ENCODE results near the gene RNF208. TPM values are rescaled to one million over a fixed set of nuclear protein-coding genes. Genes with fewer than 3 reads are reported as not detected.

RNF208 gene
- total and polyA plus RNA-seq, 2 donors (not counting 1 experiment from before 2014, with no cell fraction given), result 0.14 to 0.33 TPM

DNA sequence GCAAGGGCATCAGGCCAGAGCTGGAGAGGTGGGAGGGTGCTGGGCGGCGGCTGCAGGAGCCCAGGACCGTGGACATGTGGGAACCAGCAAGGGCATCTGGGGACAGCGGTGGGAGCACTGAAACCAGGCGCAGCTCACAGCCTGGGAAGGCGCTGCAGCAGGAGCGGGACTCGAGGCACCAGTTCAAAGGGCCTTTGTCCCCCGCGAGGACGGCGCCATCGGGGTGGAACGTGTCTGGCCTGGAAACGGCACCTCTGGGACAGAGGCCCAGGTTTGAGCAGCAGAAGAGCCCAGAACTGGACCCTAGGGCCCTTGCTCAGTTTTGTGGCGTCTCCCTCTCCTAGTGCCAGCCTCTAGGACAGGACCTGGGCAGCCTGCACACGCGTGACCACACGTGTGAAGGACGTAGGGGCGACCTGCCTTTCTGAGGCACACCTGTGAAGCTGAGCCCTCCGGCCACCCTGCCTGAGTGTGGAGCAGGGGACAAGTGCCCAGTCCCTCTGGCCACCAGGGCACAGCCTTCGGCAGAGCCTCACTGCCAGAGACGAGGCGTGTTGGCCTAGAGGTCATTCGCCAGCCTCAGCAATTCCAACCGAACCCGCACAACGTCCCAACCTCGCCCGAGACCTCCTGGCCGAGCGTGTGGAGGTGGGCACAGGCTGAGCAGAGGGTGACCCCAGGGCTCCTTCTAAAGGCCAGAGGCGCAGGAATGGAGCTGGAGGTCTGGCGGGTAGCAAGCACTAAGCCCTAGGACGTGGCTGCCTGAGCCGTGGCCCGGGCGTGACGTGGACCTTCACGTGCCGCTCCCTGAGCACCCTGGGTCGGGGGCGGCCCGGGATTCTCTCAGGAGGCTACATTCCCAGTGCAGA is 48.0 kb downstream of the RNF208 start:
- DNase-seq (ENCODE audit: low read depth in 2 of 2), result no peak
- Histone ChIP-seq H2AFZ (ENCODE audit: low read length) (no peak overlapping the region), H3K36me3 (ENCODE audit: control insufficient read depth, insufficient read depth, low read length) (peaks cover 3% of the 10 kb centered on the region), H3K27ac (ENCODE audit: insufficient read depth, low read length) (no peak overlapping the region), H3K4me2 (ENCODE audit: extremely low read depth, insufficient read depth, low read length) (no peak overlapping the region), H3K9me3 (ENCODE audit: control insufficient read depth, insufficient read depth, low read depth, low read length) (no peaks in the 10 kb centered on the region), H3K4me1 (ENCODE audit: control insufficient read depth, extremely low read depth, insufficient read depth, low read length) (peaks cover 2% of the 10 kb centered on the region), H3K4me3 (replicated peaks in 1 of 4; ENCODE audit: control extremely low read depth in 1 of 4, insufficient read depth in 1 of 4, low read depth in 3 of 4, low read length in 4 of 4) (no peak overlapping the region), H3K9ac (ENCODE audit: insufficient read depth, low read length) (no peak overlapping the region), H4K20me1 (ENCODE audit: control insufficient read depth, extremely low read depth, insufficient read depth, low read length) (no peaks in the 10 kb centered on the region), H3K79me2 (ENCODE audit: control insufficient read depth, insufficient read depth, low read length) (no peaks in the 10 kb centered on the region), H3K27me3 (ENCODE audit: control insufficient read depth, insufficient read depth, low read length) (peaks cover 17% of the 10 kb centered on the region)
- TF ChIP-seq, protein P1, sequence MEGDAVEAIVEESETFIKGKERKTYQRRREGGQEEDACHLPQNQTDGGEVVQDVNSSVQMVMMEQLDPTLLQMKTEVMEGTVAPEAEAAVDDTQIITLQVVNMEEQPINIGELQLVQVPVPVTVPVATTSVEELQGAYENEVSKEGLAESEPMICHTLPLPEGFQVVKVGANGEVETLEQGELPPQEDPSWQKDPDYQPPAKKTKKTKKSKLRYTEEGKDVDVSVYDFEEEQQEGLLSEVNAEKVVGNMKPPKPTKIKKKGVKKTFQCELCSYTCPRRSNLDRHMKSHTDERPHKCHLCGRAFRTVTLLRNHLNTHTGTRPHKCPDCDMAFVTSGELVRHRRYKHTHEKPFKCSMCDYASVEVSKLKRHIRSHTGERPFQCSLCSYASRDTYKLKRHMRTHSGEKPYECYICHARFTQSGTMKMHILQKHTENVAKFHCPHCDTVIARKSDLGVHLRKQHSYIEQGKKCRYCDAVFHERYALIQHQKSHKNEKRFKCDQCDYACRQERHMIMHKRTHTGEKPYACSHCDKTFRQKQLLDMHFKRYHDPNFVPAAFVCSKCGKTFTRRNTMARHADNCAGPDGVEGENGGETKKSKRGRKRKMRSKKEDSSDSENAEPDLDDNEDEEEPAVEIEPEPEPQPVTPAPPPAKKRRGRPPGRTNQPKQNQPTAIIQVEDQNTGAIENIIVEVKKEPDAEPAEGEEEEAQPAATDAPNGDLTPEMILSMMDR (conservative IDR thresholded peaks at IDR 0.05 in 1 of 2, IDR thresholded peaks at IDR 0.05 in 1 of 2; ENCODE audit: low read depth in 1 of 2, low read length in 2 of 2), result no peak
- TF ChIP-seq EZH2 (IDR thresholded peaks at IDR 0.05; ENCODE audit: low read length, missing control alignments), result no peak

DNA sequence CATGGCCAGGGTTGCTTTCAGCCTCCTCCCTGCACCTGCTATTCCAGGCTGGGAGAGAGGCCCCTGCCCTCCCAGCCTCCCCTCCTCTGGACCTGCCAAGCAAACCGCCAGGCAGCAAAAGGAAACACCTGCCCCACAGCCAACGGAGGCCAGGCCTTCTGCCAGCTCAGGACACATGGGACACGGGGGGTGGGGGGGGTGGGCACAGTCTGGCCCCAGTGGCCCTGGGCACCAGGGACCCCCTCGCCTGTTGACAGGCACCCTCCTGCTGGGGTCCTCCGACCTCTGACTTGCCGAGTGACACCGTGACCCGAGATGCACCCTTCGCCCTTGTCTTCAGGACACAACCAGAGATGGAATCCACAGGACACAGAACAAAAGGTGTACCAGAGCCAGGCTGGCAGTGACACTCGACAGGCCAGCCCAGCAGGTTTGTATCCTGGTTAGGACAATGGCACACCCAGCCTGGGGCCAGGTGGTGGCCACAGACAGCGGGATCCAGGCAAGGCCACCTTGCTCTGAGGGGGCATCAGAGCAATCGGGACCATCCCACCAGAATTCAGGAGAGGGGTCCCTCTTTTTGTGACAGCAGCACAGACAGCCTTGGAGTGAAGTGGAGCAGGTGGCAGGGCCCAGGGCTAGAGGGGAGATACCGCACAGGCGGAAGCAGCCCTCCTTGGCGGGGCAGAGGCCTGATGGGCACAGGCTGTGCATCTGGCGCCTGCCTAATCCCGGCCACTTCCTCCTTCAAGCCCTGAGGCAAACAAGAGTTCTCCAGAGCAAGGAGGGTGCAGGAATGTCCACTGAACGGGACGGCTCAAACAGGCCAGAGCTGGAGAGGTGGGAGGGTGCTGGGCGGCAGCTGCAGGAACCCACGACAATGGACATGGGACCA is 48.9 kb downstream of the RNF208 start:
- no peak overlapping the region for H3K9ac ChIP-seq (ENCODE audit: insufficient read depth, low read length)
- no peaks in the 10 kb centered on the region for H4K20me1 ChIP-seq (ENCODE audit: control insufficient read depth, extremely low read depth, insufficient read depth, low read length)
- H3K79me2 ChIP-seq (ENCODE audit: control insufficient read depth, insufficient read depth, low read length), result no peaks in the 10 kb centered on the region
- H2AFZ ChIP-seq (ENCODE audit: low read length), result no peak overlapping the region
- H3K4me1 ChIP-seq (ENCODE audit: control insufficient read depth, extremely low read depth, insufficient read depth, low read length), result no peaks in the 10 kb centered on the region
- H3K27me3 ChIP-seq (ENCODE audit: control insufficient read depth, insufficient read depth, low read length), result peaks cover 21% of the 10 kb centered on the region
- H3K4me2 ChIP-seq (ENCODE audit: extremely low read depth, insufficient read depth, low read length), result no peak overlapping the region
- TF ChIP-seq EZH2 (IDR thresholded peaks at IDR 0.05; ENCODE audit: low read length, missing control alignments), result no peak
- TF ChIP-seq, protein P1 (conservative IDR thresholded peaks at IDR 0.05 in 1 of 2, IDR thresholded peaks at IDR 0.05 in 1 of 2; ENCODE audit: low read depth in 1 of 2, low read length in 2 of 2), result no peak
- no peaks in the 10 kb centered on the region for H3K9me3 ChIP-seq (ENCODE audit: control insufficient read depth, insufficient read depth, low read depth, low read length)
- H3K4me3 ChIP-seq (replicated peaks in 1 of 4; ENCODE audit: control extremely low read depth in 1 of 4, insufficient read depth in 1 of 4, low read depth in 3 of 4, low read length in 4 of 4), result no peak overlapping the region
- H3K36me3 ChIP-seq (ENCODE audit: control insufficient read depth, insufficient read depth, low read length), result peaks cover 3% of the 10 kb centered on the region
- DNase-seq (ENCODE audit: low read depth in 2 of 2), result no peak
- no peak overlapping the region for H3K27ac ChIP-seq (ENCODE audit: insufficient read depth, low read length)

Measured in fibroblast of lung (primary cell).